AG04449 (cell line): ENCODE results near the gene SYT17.

ENCODE experiments used
- CTCF ChIA-PET: fragments of 350-600 bp; formaldehyde crosslinking; extraction: SDS; loops from one replicate; lab custom pipeline; 2021; ENCODE audit warnings: antibody characterized with exemption; lab: Yijun Ruan, JAX
- POLR2A ChIA-PET: fragments of 400-600, 350-600 bp; formaldehyde crosslinking; extraction: SDS; loops from one replicate; lab custom pipeline; 2020; ENCODE audit warnings: antibody characterized with exemption, inconsistent platforms; lab: Yijun Ruan, JAX
- DNase-seq: peaks from one replicate; pipeline ENCODE4 v3.0.0-alpha.2; 2010; ENCODE audit warnings: low read depth, low spot score
- H3K4me3 ChIP-seq: 2 replicates; pipeline ENCODE4 v1.5.1; 2011; ENCODE audit warnings: low read depth, mild to moderate bottlenecking, control low read depth, low read length
- TF ChIP-seq, protein P1 (sequence below): IDR thresholded peaks from one replicate; pipeline ENCODE4 v1.5.1; 2011; ENCODE audit warnings: mild to moderate bottlenecking, moderate library complexity, low read length, control low read depth, inconsistent platforms; ENCODE audit not compliant: insufficient read depth; ENCODE audit errors: missing control alignments

Gene SYT17

DNA sequence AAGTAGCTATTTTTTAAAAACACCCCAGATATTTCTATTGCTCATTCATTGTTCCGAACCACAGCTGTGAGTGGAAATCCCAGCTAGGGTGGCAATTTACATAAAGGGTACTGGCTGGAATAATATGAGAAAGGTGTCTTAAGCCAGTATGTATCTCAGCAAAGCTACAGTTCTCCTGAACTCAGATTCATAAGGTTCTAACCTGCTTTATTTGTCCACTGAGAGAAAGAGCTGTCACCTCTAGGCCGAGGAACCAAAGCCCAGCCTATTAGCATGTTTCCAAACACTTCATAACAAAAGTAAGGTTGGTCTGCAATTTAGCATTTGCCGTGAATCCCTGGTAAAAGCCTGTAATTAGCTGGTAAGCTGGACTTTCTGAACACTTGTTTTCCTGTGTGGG, 60.5 kb downstream of the SYT17 start:
- ChIA-PET POLR2A (no interaction called here), CTCF (no interaction called here)
- no peak for DNase-seq
- TF ChIP-seq, protein P1, sequence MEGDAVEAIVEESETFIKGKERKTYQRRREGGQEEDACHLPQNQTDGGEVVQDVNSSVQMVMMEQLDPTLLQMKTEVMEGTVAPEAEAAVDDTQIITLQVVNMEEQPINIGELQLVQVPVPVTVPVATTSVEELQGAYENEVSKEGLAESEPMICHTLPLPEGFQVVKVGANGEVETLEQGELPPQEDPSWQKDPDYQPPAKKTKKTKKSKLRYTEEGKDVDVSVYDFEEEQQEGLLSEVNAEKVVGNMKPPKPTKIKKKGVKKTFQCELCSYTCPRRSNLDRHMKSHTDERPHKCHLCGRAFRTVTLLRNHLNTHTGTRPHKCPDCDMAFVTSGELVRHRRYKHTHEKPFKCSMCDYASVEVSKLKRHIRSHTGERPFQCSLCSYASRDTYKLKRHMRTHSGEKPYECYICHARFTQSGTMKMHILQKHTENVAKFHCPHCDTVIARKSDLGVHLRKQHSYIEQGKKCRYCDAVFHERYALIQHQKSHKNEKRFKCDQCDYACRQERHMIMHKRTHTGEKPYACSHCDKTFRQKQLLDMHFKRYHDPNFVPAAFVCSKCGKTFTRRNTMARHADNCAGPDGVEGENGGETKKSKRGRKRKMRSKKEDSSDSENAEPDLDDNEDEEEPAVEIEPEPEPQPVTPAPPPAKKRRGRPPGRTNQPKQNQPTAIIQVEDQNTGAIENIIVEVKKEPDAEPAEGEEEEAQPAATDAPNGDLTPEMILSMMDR, result no peak
- H3K4me3 ChIP-seq, result no peak overlapping the region

DNA sequence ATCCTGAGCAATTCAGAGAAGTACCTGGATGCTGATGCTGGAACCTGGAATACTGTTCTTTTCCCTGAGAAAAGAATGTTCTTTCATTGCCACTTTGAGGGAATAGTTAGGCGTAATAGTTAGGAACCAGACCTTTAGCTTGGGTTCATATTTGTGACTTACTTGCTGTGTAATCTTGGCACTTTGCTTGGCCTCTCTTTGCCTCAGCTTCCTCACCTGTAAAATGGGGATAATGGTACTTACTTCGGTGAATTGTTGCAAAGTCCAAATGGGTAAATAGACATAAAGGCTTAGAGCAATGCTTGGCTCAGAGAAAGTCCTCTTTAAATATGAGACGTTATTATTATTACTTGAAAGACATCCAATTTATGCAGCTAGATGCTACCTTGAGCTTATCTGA, 62.5 kb downstream of the SYT17 start:
- ChIA-PET CTCF (no interaction called here), POLR2A (interaction anchor here (0.7 kb wide), 1 partner anchor 75 kb away, joined by 3 read pairs; no protein-coding TSS in a partner anchor)
- DNase-seq, result no peak
- TF ChIP-seq, protein P1, result no peak
- H3K4me3 ChIP-seq, result no peak overlapping the region

DNA sequence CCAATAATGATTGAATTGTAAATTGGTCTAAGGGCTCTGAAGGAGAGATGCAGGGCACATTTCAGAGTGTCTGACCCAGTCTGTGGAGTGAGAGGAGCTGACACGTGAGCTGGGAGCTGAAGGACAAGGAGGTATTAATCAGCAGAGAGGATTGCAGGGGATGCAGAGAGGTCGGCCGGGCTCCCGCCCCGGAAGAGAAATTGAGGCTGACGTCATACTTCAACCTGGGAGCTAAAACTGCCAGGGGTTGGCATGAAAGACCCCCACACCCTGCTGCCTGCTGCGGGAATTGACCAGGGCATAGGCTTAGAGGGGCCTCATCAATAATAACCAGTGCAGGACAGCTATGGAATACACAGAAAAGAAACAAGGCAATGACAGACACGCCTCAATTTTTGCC, 63.8 kb downstream of the SYT17 start:
- ChIA-PET CTCF (no interaction called here), POLR2A (no interaction called here)
- DNase-seq, result no peak
- TF ChIP-seq, protein P1, result no peak
- no peak overlapping the region for H3K4me3 ChIP-seq

DNA sequence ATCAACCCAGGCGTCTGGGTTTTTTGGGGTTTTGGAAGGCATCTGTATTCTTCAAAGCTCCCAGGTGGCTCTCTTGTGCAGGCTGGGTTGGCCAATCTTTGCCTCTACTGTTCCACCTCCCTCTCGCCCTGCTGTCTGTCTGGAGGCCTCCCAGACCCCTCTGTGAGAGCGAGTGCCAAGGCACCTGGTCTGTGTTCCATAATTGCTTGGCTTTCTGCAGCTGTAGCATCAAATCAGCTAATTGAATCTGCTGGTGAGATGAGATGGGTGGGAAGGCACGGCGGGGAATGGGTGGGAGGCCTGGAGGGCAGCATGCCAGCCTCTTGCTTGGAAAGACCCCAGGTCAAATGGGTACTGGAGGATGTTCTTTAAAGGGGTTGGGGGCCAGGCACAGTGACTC, 64.9 kb downstream of the SYT17 start:
- TF ChIP-seq, protein P1, result no peak
- no peak for DNase-seq
- H3K4me3 ChIP-seq, result no peak overlapping the region
- ChIA-PET CTCF (no interaction called here), POLR2A (no interaction called here)

DNA sequence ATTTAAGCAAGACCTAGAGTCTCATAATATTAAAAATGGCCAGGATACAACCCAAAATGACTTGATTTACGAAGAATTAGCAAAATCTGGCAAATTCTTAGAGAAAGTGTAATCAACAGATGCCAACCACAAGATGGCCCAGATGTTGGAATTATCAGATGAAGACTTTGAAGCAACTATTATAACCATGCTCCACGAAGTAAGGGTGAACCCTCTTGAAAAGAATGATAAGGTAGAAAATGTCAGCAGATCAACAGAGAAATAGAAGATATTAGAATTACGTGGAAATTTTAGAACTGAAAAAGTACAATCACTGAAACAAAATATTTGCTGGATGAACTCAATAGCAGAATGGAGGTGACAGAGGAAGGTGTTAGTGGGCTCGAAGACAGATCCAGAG, 67.4 kb downstream of the SYT17 start:
- ChIA-PET POLR2A (no interaction called here), CTCF (no interaction called here)
- H3K4me3 ChIP-seq, result no peak overlapping the region
- TF ChIP-seq, protein P1, result no peak
- no peak for DNase-seq

DNA sequence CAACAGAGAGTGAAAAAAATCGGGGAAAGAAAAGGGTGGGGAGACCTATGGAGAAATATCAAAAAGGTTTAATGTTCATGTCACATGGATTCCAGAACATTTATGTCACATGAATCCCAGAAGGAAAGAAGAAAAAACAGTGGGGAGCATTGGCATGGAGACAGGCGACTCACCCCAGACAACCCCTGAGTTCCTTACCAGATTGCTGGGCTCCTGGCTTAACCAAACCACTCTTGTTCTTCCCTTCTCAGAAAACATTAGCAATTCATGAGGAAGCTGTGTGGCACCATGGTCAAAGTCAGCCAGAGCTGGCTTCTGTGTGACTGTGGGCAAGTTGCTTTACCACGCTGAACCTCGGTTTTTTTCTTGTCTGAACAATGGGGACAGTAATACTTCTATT, 67.8 kb downstream of the SYT17 start:
- POLR2A ChIA-PET, result no interaction called here
- TF ChIP-seq, protein P1, result no peak
- DNase-seq, result no peak
- H3K4me3 ChIP-seq, result no peak overlapping the region
- CTCF ChIA-PET, result no interaction called here
